ENCODE measurements around the gene AKT3. TPM values are rescaled to one million over a fixed set of nuclear protein-coding genes. Genes with fewer than 3 reads are reported as not detected.

AKT3 gene
- total RNA-seq, 1 donor from 2014 or later = 38.5 TPM

DNA sequence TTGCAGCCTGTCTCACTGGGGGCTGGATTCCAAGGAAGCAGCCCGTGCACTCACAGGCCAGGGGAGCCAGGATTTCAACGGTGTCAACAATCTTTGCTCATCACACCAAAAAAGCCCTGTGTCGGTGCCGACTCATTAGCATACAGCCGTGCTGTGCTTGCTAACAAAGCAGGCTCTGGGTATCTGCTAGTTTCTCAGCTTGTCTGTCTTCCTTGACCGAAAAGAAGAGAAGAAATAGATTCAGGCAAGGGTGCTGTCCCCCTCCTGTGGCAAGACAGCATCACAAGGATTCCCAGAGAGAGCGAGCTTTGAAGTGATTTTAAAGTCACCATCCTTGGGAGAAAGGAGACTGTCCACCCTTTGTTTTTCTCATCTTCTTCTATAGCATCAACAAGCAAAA is 379.5 kb downstream of the AKT3 start:
- Mint-ChIP-seq H3K27me3 (no peaks in the 10 kb centered on the region), H3K27ac (no peak overlapping the region), H3K36me3 (ENCODE audit: low read depth) (no peaks in the 10 kb centered on the region), H3K4me3 (no peak overlapping the region), H3K4me1 (peaks cover 7% of the 10 kb centered on the region), H3K9me3 (no peaks in the 10 kb centered on the region)
- DNase-seq = no peak
- intact Hi-C loops (cut with micrococcal nuclease) = loop anchor here (10.0 kb wide), 1 partner anchor 274 kb away; no protein-coding TSS in a partner anchor

DNA sequence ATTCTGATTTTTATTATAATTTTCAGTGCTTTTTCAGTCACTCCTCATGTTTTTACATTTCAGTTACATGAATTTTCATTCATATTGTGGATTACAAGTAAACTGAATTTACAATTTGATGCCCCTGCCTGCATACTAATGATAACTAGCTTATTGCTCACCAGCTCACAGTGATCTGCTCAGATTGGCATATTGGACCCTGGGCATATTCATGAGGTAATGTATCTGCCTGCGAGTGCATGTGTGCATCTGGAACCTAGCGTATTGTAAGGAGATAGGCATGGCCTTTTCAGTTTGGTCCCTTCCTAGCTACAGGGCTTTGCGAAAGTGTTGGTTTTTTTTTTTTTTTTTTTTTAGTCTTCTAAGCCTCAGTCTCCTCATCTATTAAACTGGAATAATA is 380.5 kb downstream of the AKT3 start:
- Mint-ChIP-seq H3K27me3 (no peaks in the 10 kb centered on the region), H3K27ac (no peak overlapping the region), H3K4me1 (peaks cover 7% of the 10 kb centered on the region), H3K9me3 (no peaks in the 10 kb centered on the region), H3K36me3 (ENCODE audit: low read depth) (no peaks in the 10 kb centered on the region), H3K4me3 (no peak overlapping the region)
- DNase-seq = no peak
- intact Hi-C loops (cut with micrococcal nuclease) = no loop called here

- intact Hi-C loops (cut with micrococcal nuclease) = no loop called here
- no peak overlapping the region for H3K4me3 Mint-ChIP-seq
- H3K27ac Mint-ChIP-seq = no peak overlapping the region
- H3K36me3 Mint-ChIP-seq (ENCODE audit: low read depth) = no peaks in the 10 kb centered on the region
- H3K9me3 Mint-ChIP-seq = no peaks in the 10 kb centered on the region
- no peaks in the 10 kb centered on the region for H3K27me3 Mint-ChIP-seq
- no peaks in the 10 kb centered on the region for H3K4me1 Mint-ChIP-seq
- DNase-seq = no peak
These were observed 384.3 kb downstream of the AKT3 start for GRCh38 chr1:243465738-243466137.

- no peak for DNase-seq
- Mint-ChIP-seq H3K4me3 (no peak overlapping the region), H3K27ac (no peak overlapping the region)
These were observed 385.0 kb downstream of the AKT3 start for GRCh38 chr1:243465081-243465480.

GRCh38 chr1:243462929-243463697 is 386.9 kb downstream of the AKT3 start:
- intact Hi-C loops (cut with micrococcal nuclease) = no loop called here
- H3K36me3 Mint-ChIP-seq (ENCODE audit: low read depth) = no peaks in the 10 kb centered on the region
- DNase-seq = no peak
- no peaks in the 10 kb centered on the region for H3K27me3 Mint-ChIP-seq
- no peak overlapping the region for H3K4me3 Mint-ChIP-seq
- H3K4me1 Mint-ChIP-seq = peaks cover 2% of the 10 kb centered on the region
- no peaks in the 10 kb centered on the region for H3K9me3 Mint-ChIP-seq
- no peak overlapping the region for H3K27ac Mint-ChIP-seq

More at GRCh38 chr1:243465081-243465480, 385.0 kb downstream of the AKT3 start:
- Mint-ChIP-seq H3K9me3 (no peaks in the 10 kb centered on the region), H3K36me3 (ENCODE audit: low read depth) (no peaks in the 10 kb centered on the region), H3K4me1 (no peaks in the 10 kb centered on the region), H3K27me3 (no peaks in the 10 kb centered on the region)
- intact Hi-C loops (cut with micrococcal nuclease) = no loop called here

- intact Hi-C loops (cut with micrococcal nuclease) = no loop called here
- no peak for DNase-seq
- Mint-ChIP-seq H3K36me3 (ENCODE audit: low read depth) (peaks cover 1% of the 10 kb centered on the region), H3K27ac (no peak overlapping the region), H3K4me1 (peaks cover 2% of the 10 kb centered on the region), H3K9me3 (no peaks in the 10 kb centered on the region), H3K27me3 (no peaks in the 10 kb centered on the region), H3K4me3 (no peak overlapping the region)
These were observed 388.3 kb downstream of the AKT3 start for GRCh38 chr1:243461700-243462099.

- Mint-ChIP-seq H3K4me1 (peaks cover 2% of the 10 kb centered on the region), H3K27me3 (no peaks in the 10 kb centered on the region), H3K27ac (no peak overlapping the region), H3K4me3 (no peak overlapping the region), H3K9me3 (no peaks in the 10 kb centered on the region), H3K36me3 (ENCODE audit: low read depth) (peaks cover 1% of the 10 kb centered on the region)
- no peak for DNase-seq
- intact Hi-C loops (cut with micrococcal nuclease) = no loop called here
These were observed 391.0 kb downstream of the AKT3 start for GRCh38 chr1:243459059-243459458.

DNA sequence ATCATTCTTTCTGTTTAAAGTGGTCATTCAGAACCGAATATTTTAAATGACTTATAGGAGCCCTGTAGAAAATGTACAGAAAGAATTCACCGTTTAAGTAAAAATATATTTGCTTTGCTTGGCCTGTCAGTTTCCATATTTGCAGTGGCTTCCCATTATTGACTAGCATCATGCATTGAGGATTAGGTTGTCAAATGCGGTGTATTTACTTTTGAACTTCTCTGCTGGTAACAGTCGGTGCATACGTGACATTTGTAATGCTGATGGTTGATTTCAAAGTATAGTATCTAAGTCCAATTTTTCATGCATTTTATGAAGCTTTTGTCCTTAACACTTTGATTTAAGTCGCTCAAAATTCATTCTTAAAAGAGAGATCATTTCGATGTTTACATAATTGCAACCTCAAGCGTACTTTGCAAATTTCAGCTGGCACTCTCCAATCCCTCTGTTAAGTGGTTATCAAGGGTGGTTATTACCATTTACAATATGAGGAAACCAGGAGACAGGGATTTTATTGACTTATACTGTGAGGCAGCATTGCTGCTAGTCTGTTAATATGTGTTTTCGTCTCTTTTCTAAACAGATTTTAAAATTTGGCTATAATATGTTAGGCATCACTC is 392.6 kb downstream of the AKT3 start:
- no peaks in the 10 kb centered on the region for H3K9me3 Mint-ChIP-seq
- no peak for DNase-seq
- peaks cover 1% of the 10 kb centered on the region for H3K36me3 Mint-ChIP-seq (ENCODE audit: low read depth)
- no peak overlapping the region for H3K27ac Mint-ChIP-seq
- no peaks in the 10 kb centered on the region for H3K27me3 Mint-ChIP-seq
- no peak overlapping the region for H3K4me3 Mint-ChIP-seq
- H3K4me1 Mint-ChIP-seq = peaks cover 2% of the 10 kb centered on the region
- intact Hi-C loops (cut with micrococcal nuclease) = no loop called here

DNA sequence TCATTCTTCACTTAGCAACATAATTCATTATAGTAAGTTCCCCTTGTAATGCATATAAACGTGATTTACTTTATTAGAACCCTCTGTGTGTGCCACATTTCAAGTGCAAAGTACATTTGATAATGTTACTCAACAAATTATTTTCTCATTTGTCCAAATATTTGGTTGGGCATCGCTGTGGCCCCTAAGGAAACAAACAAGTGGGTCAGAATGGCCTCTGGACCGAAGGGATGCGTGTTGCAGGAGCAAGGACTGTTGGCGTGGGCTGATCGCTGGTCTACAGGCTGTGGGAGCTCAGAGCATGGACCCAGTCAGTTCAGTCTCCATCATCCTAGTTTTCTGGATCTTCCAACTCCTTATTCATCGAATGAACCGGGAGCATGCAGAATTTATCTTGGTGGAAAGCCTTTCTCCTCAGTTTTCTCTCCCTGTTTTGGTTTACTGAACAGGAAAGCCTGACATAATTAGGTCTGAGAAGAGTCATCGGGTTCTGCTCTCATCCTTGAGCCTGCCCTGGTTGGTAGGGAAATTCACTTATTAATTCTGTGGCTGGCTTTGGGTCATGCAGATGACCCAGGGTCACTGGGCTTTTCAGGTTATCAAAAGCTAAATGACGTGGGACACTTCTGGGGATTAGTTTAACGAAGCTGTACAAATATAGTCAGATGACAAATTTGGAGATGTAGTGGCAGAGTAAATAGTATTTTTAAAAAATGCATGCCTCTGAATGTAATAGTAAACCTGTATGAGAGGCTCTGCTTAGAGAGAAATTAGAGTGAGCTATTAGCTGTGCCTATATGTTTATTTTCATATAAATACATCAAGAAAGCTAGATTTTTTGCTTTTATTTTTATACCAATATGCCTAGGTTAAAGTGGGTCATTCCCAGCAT is 394.0 kb downstream of the AKT3 start:
- peaks cover 5% of the 10 kb centered on the region for H3K4me1 Mint-ChIP-seq
- no peak for DNase-seq
- no peaks in the 10 kb centered on the region for H3K27me3 Mint-ChIP-seq
- intact Hi-C loops (cut with micrococcal nuclease) = no loop called here
- no peak overlapping the region for H3K4me3 Mint-ChIP-seq
- H3K36me3 Mint-ChIP-seq (ENCODE audit: low read depth) = peaks cover 3% of the 10 kb centered on the region
- H3K9me3 Mint-ChIP-seq = no peaks in the 10 kb centered on the region
- H3K27ac Mint-ChIP-seq = no peak overlapping the region

DNA sequence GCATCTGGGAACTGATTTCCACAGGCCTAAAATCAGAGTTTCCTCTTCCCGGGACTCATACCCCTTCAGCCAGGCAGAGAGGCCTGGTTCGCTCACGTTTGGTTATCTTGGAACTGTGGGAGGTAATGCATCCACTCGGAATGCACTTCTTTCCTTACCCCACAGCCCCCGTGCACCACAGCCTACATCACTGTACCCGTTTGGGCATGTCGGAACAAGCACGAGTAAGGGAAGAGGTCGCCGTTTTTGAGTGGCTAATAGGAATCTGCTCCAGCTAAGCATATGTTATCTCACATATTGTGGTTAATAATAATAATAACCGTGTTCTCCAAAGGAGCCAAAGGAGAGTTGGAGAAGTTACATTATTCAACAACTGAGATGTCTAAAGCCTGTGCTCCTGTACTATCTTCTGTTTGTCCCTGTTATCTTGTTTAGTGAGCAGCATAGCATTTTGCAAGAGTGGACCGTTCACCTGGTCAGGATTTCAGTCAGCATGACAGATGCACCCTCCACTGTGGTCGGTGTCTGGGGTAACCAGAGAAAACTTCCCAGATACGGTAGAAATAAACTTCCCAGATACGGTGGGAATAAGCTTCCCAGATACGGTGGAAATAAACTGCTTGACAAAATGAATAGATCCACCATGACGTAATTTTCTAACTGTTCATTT is 395.6 kb downstream of the AKT3 start:
- intact Hi-C loops (cut with micrococcal nuclease) = no loop called here
- Mint-ChIP-seq H3K27me3 (no peaks in the 10 kb centered on the region), H3K27ac (no peak overlapping the region), H3K4me3 (no peak overlapping the region), H3K36me3 (ENCODE audit: low read depth) (peaks cover 6% of the 10 kb centered on the region), H3K9me3 (no peaks in the 10 kb centered on the region), H3K4me1 (peaks cover 5% of the 10 kb centered on the region)
- no peak for DNase-seq

- Mint-ChIP-seq H3K4me1 (peaks cover 12% of the 10 kb centered on the region), H3K27ac (no peak overlapping the region), H3K27me3 (no peaks in the 10 kb centered on the region), H3K9me3 (no peaks in the 10 kb centered on the region), H3K36me3 (ENCODE audit: low read depth) (peaks cover 6% of the 10 kb centered on the region), H3K4me3 (no peak overlapping the region)
- intact Hi-C loops (cut with micrococcal nuclease) = no loop called here
- DNase-seq = no peak
These were observed 398.0 kb downstream of the AKT3 start for GRCh38 chr1:243452092-243452491.

GRCh38 chr1:243449373-243449772 is 400.7 kb downstream of the AKT3 start:
- no peak overlapping the region for H3K27ac Mint-ChIP-seq
- intact Hi-C loops (cut with micrococcal nuclease) = loop anchor here (5.0 kb wide), 1 partner anchor 33 kb away; no protein-coding TSS in a partner anchor
- DNase-seq = no peak
- no peak overlapping the region for H3K4me3 Mint-ChIP-seq
- H3K36me3 Mint-ChIP-seq (ENCODE audit: low read depth) = peaks cover 4% of the 10 kb centered on the region
- H3K9me3 Mint-ChIP-seq = no peaks in the 10 kb centered on the region
- no peaks in the 10 kb centered on the region for H3K27me3 Mint-ChIP-seq
- H3K4me1 Mint-ChIP-seq = peaks cover 12% of the 10 kb centered on the region

- Mint-ChIP-seq H3K4me3 (no peak overlapping the region), H3K36me3 (ENCODE audit: low read depth) (peaks cover 4% of the 10 kb centered on the region), H3K9me3 (no peaks in the 10 kb centered on the region), H3K27ac (no peak overlapping the region), H3K27me3 (no peaks in the 10 kb centered on the region), H3K4me1 (peaks cover 12% of the 10 kb centered on the region)
- intact Hi-C loops (cut with micrococcal nuclease) = loop anchor here (5.0 kb wide), 1 partner anchor 34 kb away; no protein-coding TSS in a partner anchor
- peak; percentile 58 for DNase-seq
These were observed 402.2 kb downstream of the AKT3 start for GRCh38 chr1:243447844-243448243.

Measured in activated CD4-positive, alpha-beta T cell treated with anti-CD3 and anti-CD28 coated beads, Interleukin-2, amount 10 ng/mL, durations not matched to agents 24 days and 14 days (primary cell).